Activated gamma-delta T cell treated with anti-CD3 and anti-CD28 coated beads, Interleukin-2, amount 50 U/mL, for 16 hours (primary cell): ENCODE results near the gene PANK4.

Experiments
- DNase-seq: peaks from one replicate; pipeline ENCODE4 v3.0.0-alpha.2; 2020; ENCODE audit warnings: low read depth

The PANK4 gene

DNA sequence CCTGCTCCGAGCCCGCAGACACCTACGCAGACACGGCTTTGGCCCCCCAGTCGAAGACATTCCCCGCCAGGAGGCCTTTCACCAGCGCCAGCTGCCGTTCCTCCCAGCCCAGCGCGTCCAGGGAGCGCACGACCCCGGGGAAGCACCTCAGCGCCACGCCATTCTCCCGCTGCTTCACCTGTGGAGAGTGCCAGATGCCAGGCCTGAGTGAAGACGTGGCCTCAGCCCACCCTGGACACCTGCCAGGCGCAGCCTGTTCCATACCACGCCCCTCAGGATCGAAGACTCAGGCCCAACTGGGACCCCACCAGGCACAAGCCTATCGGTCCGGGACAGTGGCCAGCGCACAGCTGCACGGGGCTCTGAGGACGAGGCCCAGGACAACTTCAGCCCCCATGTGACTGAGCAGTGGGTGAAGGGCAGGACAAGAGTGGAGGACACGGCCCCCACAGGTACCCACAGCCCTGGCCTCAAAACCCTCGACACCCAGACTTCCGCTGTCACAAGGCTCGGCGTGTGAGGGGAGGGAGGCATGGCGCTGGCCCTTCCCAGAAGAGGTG is 13.5 kb downstream of the PANK4 start:
- no peak for DNase-seq

DNA sequence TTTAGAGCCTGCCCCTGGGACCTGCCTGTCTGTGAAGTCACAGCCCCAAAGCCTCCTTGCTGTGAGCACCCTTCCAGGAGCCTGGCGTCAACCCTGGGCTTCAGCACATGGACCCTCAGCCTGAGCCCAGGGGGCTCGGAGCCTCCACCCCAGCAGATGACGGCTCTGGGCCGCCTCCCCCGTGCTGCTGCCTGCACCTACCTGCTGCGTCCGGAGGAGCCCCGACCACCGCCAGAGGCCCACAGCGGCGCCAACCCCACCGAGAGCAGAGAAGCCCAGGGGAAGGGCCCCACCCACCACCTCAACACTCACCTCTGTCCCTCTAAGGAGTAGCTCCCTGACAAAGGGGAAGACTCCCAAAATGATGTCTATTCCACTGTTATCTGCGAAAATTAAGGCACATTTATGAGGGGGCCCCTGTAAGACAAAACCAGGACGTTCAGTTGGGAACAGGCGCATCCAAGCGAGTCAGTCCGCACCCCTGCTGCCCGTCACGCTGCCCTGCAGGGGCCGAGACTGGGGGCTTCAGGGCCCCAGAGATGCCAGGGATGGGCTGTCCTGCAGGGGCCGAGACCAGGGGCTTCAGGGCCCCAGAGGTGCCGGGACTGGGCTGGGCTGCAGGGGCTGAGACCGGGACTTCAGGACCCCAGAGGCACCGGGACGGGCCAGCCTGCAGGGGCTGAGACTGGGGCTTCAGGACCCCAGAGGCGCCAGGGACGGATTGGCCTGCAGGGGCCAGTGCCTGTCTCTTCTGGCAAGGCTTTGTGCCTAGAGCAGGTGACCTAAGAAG is 15.8 kb downstream of the PANK4 start:
- no peak for DNase-seq

DNA sequence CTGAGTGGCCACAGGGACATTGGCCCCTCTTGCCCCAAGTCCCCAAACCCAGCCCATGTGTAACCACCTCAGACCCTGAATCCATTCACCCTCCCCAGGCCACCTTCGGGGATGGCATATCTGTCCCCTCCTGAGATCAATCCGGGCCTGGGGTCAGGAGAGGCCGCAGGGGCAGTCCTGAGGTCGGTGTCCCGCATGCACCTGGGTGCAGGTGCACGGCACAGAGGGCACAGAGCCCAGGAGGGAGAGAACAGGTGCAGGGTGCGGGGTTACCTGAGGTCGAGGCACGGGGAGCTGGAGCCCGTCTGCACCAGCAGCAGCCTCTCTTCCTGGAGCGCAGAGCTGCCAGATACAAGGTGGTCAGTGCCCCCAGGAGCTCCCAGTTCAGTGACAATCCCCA is 16.8 kb downstream of the PANK4 start:
- no peak for DNase-seq

DNA sequence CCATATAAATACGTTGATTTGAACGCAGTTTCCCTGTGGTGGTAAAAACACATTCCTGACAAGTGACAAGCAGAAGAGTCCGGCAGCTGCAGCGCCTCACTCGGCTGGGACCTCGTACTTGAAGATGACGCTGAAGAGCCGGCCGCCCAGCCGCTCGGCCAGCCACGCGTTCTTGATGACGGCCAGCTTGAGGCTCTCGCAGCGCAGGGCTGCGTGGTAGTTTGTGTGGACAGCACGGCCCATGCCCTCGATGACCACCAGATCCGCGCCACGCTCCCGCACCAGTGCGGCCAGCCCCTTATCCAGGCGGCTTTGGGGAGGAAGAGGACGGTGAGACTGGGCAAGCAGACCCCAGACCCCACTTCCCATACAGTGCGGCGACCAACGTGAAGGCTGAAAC is 17.6 kb downstream of the PANK4 start:
- no peak for DNase-seq

DNA sequence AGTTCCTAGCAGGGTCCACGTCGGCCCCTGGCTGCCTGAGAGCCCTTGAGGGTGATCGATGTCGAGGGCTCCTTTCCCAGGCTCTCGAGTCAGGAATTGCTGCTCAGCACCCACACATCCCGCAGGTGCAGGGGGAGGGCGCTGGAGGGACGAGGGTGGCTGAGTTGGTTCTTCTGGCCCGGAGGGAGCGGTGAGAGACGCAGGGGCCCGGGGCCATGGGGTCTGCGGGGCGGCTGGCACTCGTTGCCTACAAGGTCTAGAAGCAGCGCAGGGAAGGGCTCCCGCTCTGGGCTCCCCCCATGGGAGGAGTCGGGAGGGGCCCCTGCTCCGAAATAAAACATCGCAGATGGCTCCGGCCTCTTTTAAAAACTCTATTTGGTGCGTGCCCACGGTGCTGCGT is 18.2 kb downstream of the PANK4 start:
- DNase-seq = no peak

DNA sequence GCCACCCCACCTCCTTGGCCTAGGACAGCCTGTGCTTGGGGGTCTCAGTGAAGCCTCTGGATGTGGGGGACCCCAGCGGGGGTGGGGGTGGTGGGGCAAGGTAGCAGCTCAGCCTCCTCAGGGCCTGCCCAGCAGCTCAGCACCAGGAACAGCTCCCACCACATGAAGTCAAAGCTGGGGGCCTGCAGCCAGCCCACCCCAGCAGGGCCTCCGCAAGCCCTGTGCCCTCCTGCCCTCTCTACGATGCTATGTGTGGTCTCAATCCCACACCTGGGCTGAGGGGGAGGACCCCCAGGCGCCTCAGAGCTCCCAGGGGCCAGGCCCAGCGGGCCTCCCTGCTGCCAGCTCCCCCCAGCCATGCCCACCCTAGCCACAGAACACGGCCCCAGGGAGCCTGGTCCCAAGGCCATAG is 18.6 kb downstream of the PANK4 start:
- no peak for DNase-seq

DNA sequence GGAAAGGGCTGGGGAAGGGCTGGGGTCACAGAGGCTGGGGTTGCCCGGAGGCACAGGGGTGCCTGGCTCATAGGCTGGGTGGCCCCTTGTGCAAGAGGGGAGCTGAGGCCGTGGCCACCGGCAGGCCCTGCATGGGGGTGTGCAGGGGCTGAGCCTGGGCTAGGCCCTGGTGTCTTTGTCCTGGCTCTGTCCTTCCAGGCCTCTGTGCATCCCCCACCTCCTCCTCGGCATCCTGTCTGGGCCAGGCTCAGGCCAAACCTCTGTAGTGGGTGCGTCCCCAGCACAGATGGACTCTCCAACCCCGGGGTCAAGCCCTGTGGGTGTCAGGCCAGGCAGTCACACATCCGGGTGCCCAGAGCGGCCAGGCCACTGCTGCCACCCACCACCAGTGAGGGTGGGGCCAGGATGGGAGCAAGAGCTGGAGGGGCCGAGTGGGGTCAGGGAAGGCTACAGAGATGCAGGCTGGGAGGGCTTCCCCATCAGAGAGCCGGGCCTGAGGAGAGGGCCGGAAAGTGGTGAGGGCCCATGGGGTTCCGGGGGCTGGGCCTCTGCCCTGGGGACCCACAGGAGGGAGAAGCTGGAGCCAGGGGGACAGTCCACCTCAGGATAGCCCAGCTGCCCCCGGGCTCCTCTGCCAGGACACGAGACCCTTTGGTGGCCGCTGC is 19.4 kb downstream of the PANK4 start:
- no peak for DNase-seq

DNA sequence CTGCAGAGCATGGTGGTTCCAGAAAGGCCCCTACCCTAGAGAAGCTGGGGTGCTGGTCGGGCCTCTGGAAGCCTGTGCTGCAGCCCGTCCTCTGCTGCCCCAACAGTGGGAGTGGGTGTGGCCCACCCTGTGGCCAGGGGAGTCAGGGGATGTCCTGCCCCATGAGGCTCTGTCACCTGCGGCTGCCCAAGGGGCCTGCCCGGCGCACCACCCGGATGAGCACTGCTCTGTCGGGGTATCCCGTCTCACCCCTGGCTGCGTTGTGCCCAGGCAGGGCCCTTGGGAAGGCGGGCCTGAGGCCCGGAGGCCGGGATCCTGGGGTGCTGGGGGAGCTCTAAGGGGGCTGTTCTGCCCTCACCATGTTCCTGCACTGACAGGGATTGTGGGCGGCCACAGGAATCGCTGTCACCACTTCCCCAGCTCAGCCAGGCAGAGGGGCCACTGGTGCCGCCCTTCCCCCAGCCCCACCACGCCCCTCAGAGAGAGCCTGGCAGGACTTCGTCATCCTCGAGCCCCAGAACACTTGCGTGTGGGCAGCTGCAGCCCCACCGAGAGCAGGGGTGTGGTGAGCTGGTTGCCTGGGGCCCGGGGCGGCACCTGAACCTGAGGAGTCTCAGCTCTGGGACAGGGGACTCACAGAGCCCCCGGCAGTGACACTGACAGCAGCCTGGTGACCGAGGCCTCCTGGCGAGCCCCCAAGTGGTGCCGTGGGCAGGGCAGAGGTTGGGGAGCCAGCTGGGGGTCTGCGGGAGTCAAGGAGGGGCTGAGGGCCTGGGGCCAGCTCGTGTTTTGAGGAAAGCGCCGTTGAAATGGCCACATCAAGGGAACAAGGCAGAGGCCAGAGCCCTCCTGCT is 20.2 kb downstream of the PANK4 start:
- DNase-seq = no peak

DNA sequence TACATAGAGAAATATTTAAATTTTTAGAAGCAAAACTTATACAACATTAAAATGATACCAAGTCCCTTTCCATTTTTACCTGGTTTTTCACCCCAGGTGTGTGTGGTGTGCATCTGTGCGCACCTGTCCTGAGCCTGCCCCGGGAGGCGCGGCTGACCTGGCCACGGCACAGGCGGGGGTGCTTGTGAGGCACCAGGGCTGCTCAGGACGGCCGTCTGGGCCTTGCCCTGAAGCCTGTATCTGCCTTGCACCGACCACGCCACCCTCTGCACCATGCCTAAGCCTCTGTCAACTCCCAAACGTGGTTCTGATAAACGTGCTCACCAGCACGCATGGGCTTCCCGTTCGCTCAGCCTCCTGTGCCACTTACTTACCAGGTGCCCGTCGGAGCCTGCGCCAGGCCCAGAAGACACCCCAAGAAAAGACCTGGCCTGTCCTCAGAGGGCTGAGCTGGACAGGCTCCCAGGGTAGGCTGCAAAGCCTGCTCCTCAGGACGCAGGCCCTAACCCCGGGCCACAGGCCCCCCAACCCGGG is 20.9 kb downstream of the PANK4 start:
- no peak for DNase-seq

DNA sequence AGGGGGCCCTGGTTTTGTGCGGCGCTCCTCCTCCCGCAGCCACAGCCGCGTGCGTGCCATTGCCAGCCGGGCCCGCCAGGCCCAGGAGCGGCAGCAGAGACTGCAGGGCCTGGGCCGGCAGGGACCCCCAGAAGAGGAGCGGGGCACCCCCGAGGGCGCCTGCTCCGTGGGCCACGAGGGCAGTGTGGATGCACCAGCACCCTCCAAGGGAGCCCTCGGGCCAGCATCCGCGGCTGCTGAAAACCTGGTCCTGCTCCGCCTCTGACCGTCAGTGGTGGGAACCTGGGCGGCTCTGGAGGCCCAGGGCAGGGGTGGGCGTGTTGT is 21.5 kb downstream of the PANK4 start:
- no peak for DNase-seq

DNA sequence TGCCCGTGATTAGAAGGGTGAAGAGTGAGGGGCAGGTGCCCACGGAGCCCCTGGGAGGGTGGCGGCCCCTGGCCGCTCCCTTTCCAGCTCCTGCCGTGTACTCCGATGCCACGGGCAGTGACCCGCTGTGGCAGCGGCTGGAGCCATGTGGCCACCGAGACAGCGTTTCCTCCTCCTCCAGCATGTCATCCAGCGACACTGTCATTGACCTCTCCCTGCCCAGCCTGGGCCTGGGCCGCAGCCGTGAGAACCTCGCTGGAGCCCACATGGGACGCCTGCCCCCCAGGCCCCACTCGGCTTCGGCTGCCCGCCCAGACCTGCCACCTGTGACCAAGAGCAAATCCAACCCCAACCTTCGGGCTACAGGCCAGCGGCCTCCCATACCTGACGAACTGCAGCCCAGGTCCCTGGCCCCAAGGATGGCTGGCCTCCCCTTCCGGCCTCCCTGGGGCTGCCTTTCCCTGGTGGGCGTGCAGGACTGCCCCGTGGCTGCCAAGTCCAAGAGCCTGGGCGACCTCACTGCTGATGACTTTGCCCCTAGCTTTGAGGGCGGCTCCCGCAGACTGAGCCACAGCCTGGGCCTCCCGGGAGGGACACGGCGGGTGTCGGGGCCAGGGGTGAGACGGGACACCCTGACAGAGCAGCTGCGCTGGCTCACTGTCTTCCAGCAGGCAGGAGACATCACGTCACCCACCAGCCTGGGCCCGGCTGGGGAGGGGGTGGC is 22.0 kb downstream of the PANK4 start:
- DNase-seq = no peak

DNA sequence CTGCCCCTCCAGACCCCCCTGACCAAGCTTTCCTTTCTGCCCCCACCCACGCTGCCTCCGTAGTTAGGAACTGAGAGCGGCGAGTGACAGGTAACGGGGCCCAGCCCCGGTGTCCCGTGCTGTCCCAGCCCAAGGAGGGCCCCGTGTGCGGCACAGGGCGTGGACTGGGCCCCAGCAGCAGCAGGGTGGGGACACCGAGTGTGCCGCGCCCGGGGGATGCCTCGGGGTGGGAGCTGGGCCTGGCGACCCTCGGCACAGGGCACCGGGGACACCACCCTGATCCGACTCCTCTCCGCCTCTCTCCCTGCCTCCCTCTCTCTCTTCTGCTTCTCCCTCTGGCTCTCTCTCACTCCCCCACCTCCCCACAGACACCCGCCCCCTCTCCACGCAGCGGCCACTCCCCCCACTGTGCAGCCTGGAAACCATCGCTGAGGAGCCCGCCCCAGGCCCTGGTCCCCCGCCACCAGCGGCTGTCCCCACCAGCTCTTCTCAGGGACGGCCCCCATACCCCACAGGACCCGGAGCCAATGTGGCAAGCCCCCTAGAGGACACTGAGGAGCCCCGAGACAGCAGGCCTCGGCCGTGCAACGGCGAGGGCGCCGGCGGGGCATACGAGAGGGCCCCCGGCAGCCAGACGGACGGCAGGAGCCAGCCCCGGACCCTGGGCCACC is 22.7 kb downstream of the PANK4 start:
- DNase-seq = no peak

DNA sequence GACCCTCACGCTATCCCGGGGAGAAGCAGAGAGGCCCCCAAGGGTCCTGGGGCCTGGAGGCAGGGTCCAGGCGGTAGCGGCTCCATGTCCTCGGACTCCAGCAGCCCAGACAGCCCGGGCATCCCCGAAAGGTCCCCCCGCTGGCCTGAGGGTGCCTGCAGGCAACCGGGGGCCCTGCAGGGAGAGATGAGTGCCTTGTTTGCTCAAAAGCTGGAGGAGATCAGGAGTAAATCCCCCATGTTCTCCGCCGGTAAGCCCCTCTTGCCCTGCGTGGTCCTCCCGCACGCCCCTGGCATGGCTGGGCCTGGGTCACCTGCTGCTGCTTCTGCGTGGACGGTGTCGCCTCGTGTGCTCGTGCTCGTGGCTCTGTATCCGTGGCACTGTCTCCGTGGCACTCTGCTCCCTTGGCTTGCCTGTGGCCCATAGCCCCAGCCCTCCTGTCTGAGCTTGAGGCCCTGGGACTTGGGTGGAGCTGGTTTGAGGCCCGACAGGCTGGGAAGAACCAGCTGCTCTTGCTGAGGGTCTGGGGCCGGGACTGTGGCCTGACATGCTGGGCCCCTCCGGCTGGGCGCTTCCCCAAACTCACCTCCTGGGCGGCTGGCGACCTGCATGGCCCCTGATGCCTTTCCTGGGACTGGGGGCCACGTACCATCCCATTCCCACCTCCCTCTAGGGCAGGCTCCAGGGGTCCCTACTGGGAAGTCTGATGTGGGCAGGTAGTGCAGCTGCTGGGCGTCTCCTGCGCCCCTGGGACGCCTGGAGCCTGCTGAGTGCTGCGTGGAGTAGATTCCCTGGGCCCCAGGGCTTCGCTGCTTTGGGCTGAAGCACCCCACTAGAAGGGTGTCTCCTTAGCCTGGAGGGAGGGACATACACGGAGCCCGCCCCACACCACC is 23.5 kb downstream of the PANK4 start:
- no peak for DNase-seq

DNA sequence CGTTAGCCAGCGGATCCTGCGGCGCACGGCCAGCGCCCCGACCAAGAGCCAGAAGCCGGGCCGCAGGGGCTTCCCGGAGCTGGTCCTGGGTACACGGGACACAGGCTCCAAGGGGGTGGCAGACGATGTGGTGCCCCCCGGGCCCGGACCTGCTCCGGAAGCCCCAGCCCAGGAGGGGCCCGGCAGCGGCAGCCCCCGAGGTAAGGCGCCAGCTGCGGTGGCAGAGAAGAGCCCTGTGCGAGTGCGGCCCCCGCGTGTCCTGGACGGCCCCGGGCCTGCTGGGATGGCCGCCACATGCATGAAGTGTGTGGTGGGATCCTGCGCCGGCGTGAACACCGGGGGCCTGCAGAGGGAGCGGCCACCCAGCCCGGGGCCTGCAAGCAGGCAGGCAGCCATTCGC is 24.2 kb downstream of the PANK4 start:
- DNase-seq = no peak

DNA sequence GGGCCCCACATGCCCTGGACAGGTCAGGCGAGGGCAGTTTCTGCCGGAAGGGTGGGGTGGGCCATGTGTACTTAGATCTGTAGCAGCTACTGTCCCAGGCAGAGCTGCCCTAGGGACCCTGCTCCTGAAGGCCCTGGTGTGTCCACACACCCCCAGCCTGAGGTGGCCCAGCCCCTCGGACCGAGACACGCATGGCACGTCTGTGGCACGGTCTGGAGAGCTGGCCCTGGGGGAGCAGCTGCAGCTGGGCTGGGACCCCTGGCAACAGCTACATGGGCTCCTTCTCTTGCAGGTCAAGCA is 24.6 kb downstream of the PANK4 start:
- no peak for DNase-seq

DNA sequence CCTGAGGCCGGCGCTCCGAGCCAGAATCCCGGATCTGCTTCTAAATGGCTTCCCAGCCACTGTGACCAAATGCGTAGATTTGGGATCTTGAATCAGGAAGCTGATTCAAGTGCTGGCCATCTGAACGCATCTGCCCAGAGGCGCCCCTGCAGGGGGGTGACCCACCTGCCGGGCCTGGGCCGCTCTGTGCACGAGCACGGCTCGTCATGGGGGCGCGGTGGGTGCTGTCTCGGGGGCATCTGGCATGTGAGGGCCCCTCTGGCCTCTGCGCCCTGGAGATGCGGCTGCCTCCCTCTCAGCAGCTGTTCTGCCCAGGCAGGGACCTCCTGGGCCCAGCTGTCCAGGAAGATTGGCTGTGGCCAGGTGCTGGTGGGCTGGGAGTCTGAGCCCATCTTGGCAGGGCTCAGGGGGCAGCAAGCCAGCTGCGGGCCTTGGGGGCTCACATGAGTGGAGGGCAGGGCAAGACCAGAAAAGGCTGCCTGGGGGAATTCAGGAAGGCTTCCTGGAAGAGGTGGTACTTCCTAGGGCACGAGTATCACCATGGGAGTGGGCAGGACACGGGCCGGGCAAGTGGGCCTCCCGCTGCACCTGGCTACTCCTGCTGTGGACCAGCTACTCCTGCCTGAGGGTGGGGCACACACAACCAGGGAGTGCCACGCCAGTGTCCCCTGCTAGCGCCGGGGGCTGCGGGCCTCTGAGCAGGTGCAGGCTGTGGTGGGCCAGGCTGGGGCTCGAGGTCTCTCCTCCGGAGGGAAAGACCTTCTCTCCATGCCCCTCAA is 25.2 kb downstream of the PANK4 start:
- no peak for DNase-seq

DNA sequence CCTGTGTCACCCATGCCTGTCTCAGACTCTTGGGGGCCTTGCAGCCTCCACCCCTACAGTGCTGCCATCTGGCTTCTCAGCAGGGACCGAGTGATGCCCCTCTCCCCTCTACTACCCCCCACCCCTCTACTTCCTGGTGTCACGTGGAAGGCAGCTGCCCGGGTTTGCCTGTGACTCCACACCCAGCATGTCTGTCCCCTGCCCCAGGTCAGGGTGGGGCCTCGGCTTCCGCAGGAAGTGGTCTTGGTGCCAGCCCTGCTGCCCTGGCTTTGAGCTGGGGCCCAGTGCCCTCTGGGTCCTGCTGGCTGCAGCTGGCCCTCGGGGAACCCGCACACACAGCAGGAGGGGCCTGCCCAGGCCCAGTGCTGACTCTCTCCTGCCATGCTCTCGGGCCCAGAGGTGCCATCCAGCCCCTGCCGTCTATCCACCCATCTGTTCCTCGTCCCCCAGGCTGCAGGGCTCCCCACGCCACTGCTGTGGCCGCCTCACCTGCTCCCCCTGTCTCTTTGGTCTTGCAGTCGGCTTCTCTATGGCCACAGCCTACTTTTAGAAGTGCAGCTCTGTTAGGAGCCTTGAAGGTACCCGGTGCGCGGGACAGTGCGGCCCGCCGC is 26.3 kb downstream of the PANK4 start:
- peak; percentile 16 for DNase-seq

DNA sequence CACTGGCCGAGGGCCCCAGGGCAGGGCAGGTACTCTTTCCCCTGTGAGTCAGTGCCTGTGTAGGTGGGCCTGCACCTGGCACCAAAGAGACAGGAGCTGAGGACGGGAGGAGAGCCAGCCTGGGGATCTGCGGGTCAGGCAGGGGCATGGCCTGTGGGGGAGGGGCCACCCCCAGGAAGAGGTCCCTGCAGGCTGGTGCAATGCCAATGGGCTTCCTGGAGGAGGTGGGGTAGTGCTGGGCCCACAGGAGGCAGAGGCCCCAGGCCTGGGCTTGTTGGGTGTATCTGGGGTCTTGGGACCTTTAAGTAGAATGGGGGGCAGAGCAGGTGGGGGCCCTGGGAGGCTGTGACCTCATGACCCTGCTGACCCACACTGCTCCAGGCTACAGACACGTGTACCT is 27.1 kb downstream of the PANK4 start:
- DNase-seq = no peak

DNA sequence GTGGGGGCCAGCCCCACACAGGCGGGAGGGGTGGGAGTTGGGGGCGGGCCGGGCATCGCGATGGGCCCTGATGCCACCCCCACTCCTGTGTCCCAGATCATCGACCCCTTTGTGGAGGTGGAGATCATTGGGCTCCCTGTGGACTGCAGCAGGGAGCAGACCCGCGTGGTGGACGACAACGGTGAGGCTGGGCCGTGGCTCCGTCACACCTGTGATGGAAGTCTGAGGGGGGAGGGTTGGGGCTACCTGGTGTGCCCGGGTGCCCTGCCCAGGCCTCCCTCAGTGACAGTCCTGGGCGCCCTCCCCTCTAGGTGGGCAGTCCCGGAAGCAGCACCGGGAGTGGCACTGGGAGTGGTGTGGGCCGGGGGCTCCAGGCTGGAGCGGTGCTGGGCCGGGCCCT is 27.7 kb downstream of the PANK4 start:
- DNase-seq = no peak
